Measurements from ENCODE around the gene CLTA. TPM values are rescaled to one million over a fixed set of nuclear protein-coding genes. Genes with fewer than 3 reads are reported as not detected.
"Not testable (repeated sequence)": the region's sequence is repeated elsewhere in the genome, so short reads cannot be mapped to it uniquely, and the experiment has no call there.

The CLTA gene
- total RNA-seq, 2 experiments from 2014 or later, result 181 TPM

DNA sequence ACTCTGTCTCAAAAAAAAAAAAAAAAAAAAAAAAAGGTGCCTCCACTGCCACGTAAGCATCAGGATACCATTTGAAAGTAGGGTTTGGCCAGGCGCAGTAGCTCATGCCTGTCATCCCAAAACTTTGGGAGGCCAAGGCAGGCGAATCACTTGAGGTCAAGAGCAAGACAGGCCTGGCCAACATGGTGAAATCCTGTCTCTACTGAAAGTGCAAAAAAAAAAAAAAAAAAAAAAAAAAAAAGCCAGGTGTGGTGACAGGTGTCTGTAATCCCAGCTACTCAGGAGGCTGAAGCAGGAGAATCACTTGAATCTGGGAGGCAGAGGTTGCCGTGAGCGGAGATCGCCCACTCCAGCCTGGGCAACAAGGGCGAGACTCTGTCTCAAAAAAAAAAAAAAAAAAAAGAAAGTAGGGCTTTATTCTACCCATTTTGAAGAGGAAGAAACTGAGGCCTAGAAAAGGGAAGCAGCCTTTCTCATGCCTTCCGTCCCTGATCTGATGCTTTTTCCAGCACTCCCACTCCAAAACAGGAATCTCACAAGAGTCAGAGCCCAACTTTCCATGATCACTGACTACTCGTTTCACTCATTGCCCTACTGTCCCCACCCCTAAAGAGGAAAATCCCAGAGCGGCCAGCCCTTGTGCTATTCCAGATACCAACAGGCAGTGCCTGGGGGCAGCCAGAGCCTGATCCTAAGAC is 37.8 kb upstream of the CLTA start:
- ChIA-PET POLR2A (interaction anchor here (0.6 to 0.7 kb wide), 4 partner anchors 11 to 1538 kb away, joined by 3 to 5 read pairs (median 4); no protein-coding TSS in a partner anchor), CTCF (interaction anchor here (0.7 to 2.3 kb wide), 4 partner anchors 12 to 82 kb away, joined by 3 to 12 read pairs (median 6); no protein-coding TSS in a partner anchor)

DNA sequence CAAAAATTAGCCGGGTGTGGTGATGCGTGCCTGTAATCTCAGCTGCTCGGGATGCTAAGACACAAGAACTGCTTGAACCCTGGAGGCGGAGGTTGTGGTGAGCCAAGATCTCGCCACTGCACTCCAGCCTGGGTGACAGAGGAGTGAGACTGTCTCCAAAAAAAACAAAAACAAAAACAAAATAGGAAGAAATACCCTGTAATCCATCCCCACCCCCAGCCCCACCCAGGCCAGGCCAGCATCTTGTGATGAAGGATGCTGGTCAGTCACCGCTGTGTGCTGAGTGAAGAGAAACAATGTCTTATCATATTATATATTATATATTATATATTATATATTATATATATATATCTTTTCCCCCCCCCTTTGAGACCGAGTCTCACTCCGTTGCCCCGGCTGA is 37.0 kb upstream of the CLTA start:
- POLR2A ChIA-PET, result no interaction called here
- CTCF ChIA-PET, result no interaction called here

DNA sequence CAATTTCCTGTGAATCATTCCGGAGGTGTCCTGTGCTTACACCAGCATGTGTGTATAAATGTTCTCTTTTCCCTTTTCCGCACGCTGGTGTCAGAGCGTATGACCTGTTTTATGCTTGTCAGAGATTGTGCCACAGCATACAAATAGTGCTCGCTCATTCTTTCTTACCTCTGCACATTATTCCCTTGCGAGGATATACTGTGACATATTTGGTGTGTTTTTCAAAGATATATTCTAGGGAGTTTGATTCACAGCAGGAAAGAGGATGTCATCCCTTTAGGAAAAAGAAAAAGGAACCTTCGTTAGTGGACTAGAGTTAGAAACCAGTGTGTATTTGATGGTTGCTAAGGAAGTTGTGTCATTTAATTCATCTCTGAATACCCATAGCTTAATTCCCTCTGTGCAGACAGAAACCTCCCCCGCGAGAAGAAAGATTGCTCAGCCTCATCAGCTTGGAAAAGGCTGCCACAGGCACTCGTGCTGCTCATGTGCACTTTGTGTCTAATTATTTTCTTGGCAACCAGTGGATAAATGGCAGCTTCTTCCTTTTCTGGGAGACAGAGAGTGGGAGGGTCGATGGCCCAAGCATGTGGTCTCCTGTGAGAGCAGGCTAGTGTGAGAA is 36.3 kb upstream of the CLTA start:
- CTCF ChIA-PET, result interaction anchor here (1.2 to 1.8 kb wide), 2 partner anchors 10 to 51 kb away, joined by 3 to 5 read pairs; no protein-coding TSS in a partner anchor
- POLR2A ChIA-PET, result no interaction called here

DNA sequence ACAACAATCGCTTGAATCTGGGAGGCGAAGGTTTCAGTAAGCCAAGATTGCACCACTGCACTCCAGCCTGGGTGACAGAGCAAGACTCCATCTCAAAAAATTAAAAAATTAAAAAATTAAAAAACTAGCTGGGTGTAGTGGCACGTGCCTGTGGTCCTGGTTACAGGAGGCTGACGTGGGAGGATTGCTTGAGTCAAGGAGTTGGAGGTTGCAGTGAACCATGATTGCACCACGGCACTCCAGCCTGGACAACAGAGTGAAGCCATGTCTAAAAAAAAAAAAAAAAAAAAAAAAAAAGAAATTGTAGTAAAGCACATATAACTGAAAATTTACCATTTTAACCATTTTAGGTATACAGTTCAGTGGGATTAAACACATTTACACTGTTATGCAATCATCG is 34.6 kb upstream of the CLTA start:
- ChIA-PET POLR2A (no interaction called here), CTCF (interaction anchor here (0.7 to 1.8 kb wide), 3 partner anchors 10 to 51 kb away, joined by 3 to 7 read pairs (median 4); no protein-coding TSS in a partner anchor)

DNA sequence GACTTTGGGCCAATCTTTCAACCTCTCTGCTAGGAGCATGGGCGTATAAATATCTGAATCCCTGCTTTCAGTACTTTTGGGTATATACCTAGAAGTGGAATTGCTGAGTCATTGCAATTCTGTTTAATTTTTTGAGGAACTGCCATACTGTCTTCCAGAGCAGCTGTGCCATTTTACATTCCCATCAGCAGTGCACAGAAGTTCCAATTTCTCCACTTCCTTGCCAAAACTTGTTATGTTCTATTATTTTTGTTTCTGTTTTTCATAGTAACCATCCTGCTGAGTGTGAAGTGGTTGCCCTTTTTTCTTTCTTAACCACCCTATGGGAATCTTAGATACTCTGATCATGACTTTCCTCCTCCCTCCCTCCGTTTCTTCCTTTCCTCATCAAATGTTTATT is 32.6 kb upstream of the CLTA start:
- ChIA-PET POLR2A (no interaction called here), CTCF (no interaction called here)

DNA sequence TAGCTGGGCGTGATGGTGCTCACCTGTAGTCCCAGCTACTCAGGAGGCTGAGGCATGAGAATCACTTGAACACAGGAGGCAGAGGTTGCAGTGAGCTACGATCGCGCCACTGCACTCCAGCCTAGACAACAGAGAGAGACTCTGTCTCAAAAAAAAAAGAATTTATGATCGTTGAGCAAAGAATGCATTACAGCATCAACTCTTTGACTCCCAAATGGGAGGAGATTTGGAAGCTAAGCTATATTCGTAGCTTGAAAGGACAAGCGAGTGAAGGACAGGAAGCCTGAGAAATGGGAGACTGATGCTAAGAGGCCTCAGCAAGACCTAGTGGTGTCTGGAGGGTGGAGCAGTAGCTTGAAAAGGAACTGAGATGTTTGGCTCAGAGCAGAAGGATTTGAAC is 31.8 kb upstream of the CLTA start:
- POLR2A ChIA-PET, result no interaction called here
- CTCF ChIA-PET, result interaction anchor here (1.4 kb wide), 1 partner anchor 56 kb away, joined by 6 read pairs; no protein-coding TSS in a partner anchor

DNA sequence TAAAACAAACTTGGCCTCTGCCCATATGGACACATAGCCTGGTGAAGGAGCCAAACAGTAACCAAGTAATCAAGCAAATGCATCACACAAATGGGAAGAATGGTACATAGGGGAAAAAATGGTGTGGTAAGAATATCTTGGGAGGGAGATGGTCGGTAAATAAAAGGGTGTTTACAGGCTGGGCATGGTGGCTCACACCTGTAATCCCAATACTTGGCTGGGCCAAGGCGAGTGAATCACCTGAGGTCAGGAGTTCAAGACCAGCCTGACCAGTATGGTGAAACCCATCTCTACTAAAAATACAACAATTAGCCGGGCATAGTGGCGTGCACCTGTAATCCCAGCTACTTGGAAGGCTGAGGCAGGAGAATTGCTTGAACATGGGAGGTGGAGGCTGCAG is 31.2 kb upstream of the CLTA start:
- CTCF ChIA-PET, result interaction anchor here (1.4 kb wide), 1 partner anchor 57 kb away, joined by 6 read pairs; no protein-coding TSS in a partner anchor
- POLR2A ChIA-PET, result not testable (repeated sequence)

DNA sequence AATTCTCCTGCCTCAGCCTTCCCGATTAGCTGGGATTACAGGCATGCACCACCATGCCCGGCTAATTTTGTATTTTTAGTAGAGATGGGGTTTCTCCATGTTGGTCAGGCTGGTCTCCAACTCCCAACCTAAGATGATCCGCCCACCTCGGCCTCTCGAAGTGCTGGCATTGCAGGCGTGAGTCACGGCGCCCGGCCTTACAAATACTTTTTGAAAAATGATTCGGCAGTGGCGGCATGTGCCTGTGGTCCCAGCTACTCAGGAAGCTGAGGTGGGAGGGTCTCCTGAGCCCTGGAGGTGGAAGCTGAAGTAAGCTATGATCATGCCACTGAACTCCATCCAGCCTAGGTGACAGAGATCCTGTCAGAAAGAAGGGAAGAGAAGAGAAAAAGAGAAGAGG is 30.6 kb upstream of the CLTA start:
- CTCF ChIA-PET, POLR2A ChIA-PET: not testable (repeated sequence)

DNA sequence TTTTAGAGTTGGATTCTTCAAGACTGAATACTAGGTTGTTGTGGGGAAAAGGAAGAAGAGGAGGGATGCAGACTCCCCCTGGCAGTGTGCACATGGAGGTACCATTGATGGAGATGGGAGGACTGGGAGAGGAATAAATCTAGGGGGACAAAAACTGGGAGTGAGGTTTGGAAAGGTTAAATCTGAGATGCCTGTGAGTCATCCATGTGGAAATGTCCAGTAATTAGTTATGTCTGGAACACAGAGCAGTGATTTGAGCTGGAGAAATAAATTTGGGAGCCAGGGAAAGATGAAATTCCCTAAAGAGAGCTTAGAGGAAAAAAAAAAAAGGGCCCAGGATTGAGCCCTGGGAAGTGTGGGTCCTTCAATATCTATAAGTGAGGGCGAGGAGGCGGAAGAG is 29.5 kb upstream of the CLTA start:
- ChIA-PET POLR2A (no interaction called here), CTCF (interaction anchor here (0.6 kb wide), 1 partner anchor 141 kb away, joined by 3 read pairs; no protein-coding TSS in a partner anchor)

DNA sequence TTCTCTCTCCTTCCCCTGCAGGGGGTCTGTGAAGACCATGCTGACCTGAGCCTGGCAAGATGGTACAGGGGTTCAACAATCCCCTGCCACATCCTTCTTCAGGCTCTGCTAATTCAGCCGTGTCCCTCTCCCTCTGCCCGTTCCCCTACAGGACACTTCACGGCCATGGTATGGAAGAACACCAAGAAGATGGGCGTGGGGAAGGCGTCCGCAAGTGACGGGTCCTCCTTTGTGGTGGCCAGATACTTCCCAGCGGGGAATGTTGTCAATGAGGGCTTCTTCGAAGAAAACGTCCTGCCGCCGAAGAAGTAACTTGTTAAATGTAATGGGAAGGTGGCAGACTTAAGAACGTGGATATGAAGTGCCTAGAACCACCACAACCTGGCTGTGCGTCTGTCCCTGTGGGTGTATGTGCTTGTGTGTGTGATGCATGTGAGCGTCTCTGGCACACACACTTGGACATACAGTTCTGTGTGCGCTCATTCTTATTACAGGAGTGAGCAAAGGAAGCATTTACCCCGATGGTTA is 28.4 kb upstream of the CLTA start:
- ChIA-PET CTCF (interaction anchor here (1.3 kb wide), 1 partner anchor 59 kb away, joined by 6 read pairs; no protein-coding TSS in a partner anchor), POLR2A (no interaction called here)

DNA sequence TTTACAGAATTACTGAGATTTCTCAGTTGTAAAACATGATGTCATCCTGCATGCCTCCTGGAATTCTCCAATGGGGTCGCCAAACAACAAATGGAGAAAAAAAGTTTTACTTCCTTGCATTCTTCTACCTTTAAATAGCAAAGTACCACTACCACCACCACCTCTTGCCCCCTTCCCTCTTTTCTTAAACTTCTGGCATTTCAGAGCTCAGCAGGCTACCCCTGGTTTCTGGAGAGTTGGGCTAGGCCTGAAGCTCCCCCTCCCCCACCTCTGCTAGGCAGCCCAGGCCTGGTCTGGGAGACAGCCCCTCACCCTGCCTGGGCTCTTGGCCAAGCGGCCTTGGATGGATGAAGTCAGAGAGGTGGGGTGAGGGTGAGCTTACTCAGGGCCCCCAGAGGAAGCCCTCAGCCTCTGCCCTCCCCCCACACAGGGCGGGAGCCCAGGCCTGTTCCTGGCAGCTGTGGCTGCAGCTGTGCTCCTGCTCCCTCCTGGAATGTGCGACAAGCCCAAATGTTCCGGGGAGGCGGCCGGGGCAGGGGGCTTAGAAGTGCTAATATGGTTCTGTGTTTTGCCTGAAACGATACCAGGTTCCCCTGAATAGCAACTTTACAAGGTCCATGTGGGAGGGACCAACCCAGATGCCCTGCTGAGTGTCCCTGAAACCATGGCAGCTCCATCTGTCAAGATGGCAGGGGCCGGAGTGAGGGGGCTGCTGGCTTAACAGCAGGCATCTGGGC is 27.5 kb upstream of the CLTA start:
- ChIA-PET CTCF (interaction anchor here (1.1 to 1.5 kb wide), 5 partner anchors 15 to 64 kb away, joined by 3 to 6 read pairs (median 4); partner anchors contain the start of gene CLTA), POLR2A (interaction anchor here (0.5 to 0.8 kb wide), 2 partner anchors 10 to 15 kb away, joined by 4 to 5 read pairs; no protein-coding TSS in a partner anchor)

DNA sequence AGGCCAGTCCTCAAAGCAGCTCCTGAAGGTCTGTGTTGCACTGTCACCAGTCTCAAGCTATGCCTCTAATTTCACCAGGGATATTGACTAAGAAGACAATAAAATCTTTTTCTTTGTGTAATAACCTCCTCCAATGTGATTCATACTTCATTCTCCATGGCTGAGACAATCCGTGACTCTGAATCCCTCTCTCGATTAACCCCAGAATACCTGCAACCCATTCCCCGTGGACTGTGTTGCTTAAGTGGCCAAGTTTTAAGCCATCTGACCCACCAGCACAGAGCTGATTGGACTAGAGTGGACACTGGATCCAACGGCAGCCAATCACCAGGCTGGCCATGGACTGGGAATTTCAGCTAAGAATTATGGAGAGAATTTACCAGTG is 26.9 kb upstream of the CLTA start:
- POLR2A ChIA-PET, result interaction anchor here (0.5 to 0.8 kb wide), 3 partner anchors 11 to 15 kb away, joined by 3 to 5 read pairs (median 4); no protein-coding TSS in a partner anchor

DNA sequence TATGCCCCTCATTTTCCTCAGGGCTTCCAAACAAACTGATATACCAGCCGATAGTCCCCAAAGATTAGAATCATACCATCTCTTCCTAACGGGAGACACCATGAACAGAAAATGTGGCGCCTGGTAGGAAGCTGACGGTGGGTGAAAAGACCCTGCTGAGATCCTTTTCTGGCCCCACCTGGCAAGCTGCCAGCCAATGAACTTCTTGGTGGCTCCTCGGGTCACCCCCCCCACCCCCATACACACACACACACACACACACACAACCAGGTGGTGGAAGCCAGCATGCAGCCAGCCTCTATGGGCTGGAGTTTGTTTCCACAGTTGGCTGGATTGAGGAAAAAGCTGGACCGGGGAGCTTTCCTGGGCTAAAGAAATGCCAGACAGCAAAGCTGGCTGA is 26.3 kb upstream of the CLTA start:
- ChIA-PET CTCF (interaction anchor here (1.1 to 3.5 kb wide), 5 partner anchors 23 to 62 kb away, joined by 3 to 12 read pairs (median 4); partner anchors contain the start of gene CLTA), POLR2A (interaction anchor here (0.6 kb wide), 1 partner anchor 16 kb away, joined by 3 read pairs; no protein-coding TSS in a partner anchor)

More for the DNA sequence above, 26.9 kb upstream of the CLTA start:
- CTCF ChIA-PET, result interaction anchor here (1.1 to 3.5 kb wide), 7 partner anchors 15 to 64 kb away, joined by 3 to 12 read pairs (median 4); partner anchors contain the start of gene CLTA

DNA sequence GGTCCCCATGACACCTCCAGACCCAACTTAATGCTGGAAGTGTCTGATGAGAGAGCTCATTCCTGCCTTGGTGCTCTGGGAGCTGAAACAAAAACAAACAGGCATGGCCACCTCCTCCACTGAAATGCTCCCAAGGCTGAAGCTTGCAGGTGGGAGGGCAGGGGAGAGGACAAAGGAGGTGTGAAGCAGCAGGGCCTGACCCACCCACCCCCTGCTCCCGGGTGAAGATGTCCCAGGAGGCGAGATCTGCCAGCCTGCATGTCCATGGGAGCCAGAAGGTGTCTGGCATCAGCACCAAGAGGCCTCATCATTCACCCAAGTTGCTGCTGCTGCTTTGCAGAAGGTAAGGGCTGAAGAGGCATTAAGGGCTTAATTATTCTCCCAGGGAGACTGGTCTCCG is 25.7 kb upstream of the CLTA start:
- POLR2A ChIA-PET, result interaction anchor here (1.2 kb wide), 1 partner anchor 72 kb away, joined by 9 read pairs; no protein-coding TSS in a partner anchor

DNA sequence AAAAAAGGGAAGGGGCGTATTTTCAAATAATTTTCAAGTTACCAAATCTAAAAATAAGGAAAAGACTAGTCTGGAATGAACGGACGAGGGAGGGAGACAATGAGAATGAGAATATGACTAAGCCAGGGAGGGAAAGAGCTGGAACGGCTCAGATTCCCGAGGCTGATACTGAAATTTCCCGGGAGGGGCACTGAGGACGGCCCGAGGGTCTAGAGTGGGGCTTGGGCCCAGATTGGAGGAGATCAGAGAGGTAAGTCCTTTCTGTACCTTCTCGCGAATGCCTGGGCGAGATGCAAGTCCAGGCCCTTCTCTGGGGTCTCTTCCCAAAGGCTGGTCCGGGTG is 24.9 kb upstream of the CLTA start:
- ChIA-PET CTCF (interaction anchor here (0.7 to 3.5 kb wide), 19 partner anchors 10 to 817 kb away, joined by 3 to 51 read pairs (median 4); no protein-coding TSS in a partner anchor), POLR2A (interaction anchor here (1.2 kb wide), 1 partner anchor 73 kb away, joined by 9 read pairs; no protein-coding TSS in a partner anchor)

More for the DNA sequence above, 25.7 kb upstream of the CLTA start:
- CTCF ChIA-PET, result interaction anchor here (0.7 to 3.5 kb wide), 7 partner anchors 24 to 817 kb away, joined by 3 to 12 read pairs (median 5); no protein-coding TSS in a partner anchor

DNA sequence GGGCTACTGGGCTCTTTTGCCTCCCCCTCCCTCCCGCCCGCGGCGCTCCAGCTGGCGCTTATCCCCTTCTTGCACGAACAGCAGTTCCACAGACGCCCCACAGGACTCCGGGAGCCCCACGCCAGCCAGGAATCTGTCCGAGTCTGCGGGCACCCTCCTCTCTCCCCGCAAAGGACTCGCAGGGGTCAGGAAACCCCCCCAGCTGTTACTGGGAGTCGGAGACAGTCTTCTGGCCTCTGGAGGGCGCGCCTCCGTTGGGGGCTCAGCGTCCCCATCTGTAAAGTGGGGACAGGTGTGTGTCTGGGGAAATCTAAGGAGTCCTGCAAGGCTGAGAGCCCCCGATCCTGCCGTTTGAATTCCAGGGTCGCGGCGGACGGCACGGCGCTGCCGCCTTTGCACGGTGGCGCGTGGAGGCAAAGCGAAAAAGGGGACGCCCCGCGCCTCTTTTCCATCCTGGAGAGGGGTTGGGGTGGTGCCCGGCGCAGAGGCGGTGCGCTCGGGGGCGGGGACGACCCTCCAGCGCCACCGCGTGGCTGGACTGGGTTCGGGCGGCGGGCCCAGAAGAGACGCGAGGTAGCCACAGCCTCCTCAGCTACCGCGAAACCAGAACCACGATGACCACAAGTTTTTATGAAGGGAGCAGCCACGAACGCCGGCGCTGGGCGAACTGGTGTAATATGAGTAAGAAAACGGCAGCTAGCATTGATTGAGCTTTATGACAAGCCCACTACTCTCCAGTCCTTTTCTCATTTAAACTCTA is 24.4 kb upstream of the CLTA start:
- CTCF ChIA-PET, result interaction anchor here (0.7 to 3.5 kb wide), 23 partner anchors 10 to 213 kb away, joined by 3 to 51 read pairs (median 4); no protein-coding TSS in a partner anchor
- POLR2A ChIA-PET, result interaction anchor here (0.6 to 1.2 kb wide), 2 partner anchors 24 to 73 kb away, joined by 3 to 9 read pairs; partner anchors contain the start of gene CLTA

DNA sequence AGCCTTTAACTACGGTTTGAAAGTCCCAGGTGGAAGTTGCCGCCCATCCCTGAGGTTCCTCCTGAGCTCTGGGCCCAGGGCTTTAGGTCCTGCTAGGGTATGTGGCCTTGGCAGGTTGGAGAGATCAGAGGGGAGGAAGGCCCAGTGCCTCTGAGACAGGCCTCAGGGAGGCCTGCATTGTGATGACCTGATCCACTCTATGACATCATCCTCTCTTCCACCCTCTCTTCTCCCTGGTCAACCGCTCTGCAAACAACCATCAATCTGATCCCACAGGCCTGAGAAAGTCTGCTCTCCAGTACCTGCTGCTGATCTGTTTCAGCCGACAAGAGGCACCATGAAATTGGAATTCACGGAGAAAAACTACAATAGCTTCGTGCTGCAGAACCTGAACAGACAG is 21.6 kb upstream of the CLTA start, which contains the start of gene CCIN:
TSS of gene CCIN (plus strand) at position 223 of the 400 bp plus-strand sequence. CDS start at position 338, 115 bp downstream.
- POLR2A ChIA-PET, result no interaction called here
- CTCF ChIA-PET, result no interaction called here

DNA sequence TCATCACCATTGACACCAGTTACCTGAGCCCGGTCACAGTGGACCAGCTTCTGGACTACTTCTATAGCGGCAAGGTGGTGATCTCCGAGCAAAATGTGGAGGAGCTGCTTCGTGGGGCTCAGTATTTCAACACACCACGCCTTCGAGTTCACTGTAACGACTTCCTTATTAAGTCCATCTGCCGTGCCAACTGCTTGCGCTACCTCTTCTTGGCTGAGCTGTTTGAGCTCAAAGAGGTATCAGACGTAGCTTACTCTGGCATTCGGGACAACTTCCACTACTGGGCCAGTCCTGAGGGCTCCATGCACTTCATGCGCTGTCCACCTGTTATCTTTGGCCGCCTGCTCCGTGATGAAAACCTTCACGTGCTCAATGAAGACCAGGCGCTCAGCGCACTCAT is 21.0 kb upstream of the CLTA start:
- ChIA-PET CTCF (no interaction called here), POLR2A (no interaction called here)

All from activated CD8-positive, alpha-beta memory T cell treated with anti-CD3 and anti-CD28 coated beads for 36 hours (primary cell).